Activated naive CD4-positive, alpha-beta T cell treated with anti-CD3 and anti-CD28 coated beads, Interleukin-2, amount 10 ng/mL, durations not matched to agents 7 days and 5 days (primary cell): ENCODE data around the gene NT5DC1.
A peak's percentile ranks its signal among the peaks of the same experiment; 100 is the strongest.

Experiments
- CTCF ChIA-PET: fragments of 350-600 bp; sonication (Branson Sonifier 250); formaldehyde crosslinking; loops from one replicate; lab custom pipeline; 2021; ENCODE audit warnings: antibody characterized with exemption; lab: Charles Lee
- DNase-seq: peaks from one replicate; pipeline ENCODE4 v3.0.0-alpha.2; 2020
- H3K27ac Mint-ChIP-seq: one replicate; pipeline ENCODE4 v1.8.0; 2021; ENCODE audit warnings: mild to moderate bottlenecking, moderate library complexity, mixed read lengths
- H3K27me3 Mint-ChIP-seq: one replicate; pipeline ENCODE4 v1.8.0; 2021; ENCODE audit warnings: mild to moderate bottlenecking, mixed read lengths
- H3K36me3 Mint-ChIP-seq: one replicate; pipeline ENCODE4 v1.8.0; 2021; ENCODE audit warnings: mixed read lengths
- H3K4me1 Mint-ChIP-seq: one replicate; pipeline ENCODE4 v1.8.0; 2021; ENCODE audit warnings: mixed read lengths
- H3K4me3 Mint-ChIP-seq: one replicate; pipeline ENCODE4 v1.8.0; 2021; ENCODE audit warnings: mild to moderate bottlenecking, moderate library complexity, mixed read lengths
- H3K9me3 Mint-ChIP-seq: one replicate; pipeline ENCODE4 v1.8.0; 2021; ENCODE audit warnings: mixed read lengths

NT5DC1 gene

DNA sequence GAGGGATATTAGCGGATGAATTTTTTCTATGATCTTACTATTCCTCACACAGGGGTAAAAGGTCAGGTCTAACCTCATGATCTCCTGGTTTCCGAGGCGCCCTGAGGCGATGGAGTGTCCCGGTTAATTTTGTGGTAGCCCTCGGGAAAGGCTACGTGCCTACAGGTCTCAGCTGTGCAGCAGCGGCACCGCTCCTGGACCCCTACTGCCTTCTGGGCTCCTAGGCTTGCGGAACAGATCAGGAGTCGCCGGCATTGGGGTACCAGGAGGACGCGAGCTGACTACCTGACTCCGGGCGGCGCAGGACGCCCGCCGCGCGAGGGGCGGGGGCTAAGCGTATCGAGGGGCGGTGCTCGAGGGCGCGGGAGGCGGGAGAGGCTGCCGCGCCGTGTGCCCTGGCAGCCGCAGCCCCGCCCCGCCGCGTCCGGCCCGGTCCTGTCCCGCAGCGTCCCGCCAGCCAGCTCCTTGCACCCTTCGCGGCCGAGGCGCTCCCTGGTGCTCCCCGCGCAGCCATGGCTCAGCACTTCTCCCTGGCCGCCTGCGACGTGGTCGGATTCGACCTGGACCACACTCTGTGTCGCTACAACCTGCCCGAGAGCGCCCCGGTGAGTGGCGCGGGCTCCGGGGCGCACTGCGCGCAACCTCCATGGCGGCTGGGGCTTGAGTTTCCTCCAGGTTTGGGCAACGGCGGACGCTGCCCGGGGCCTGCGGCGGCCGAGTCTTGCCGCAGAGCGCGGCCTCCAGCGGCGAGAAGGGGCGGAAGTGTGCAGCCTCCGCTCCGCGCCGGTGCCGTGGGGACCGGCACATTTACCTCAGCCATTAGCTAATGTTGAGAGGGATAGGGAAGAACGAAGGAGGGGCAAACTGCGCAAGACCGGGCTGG is at the start of gene NT5DC1:
NT5DC1 (plus strand) TSS at position 435 of the 883 bp plus-strand sequence; CDS start at position 513, 78 bp downstream.
- DNase-seq, result peak; percentile 89
- Mint-ChIP-seq H3K4me3 (peak within 1 kb of the TSS; percentile 88), H3K27ac (peak within 1 kb of the TSS; percentile 89), H3K36me3 (peaks cover 4% of the 10 kb centered on the region), H3K27me3 (no peaks in the 10 kb centered on the region), H3K4me1 (peaks cover 47% of the 10 kb centered on the region), H3K9me3 (peaks cover 12% of the 10 kb centered on the region)
- CTCF ChIA-PET, result interaction anchor here (1.2 to 4.0 kb wide), 2 partner anchors 10 to 12 kb away, joined by 4 to 29 read pairs; no protein-coding TSS in a partner anchor

DNA sequence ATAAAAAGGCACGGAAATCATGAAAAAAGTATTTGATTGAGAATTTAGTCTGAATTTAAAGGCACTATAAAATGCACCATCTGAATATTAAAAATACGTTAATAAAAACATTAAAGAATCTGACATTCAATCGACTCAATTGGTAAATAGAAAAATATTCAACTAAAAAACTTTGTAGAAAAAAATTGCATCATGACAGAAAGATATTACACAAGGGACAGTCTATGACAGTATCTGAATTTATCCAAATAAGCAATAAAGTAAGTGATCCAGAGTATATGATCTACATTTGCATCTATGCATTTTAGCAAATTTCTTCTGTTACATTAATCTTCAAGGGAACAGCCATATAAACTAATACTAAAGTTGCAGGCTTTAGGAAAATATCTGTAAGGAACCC is 49.4 kb upstream of the NT5DC1 start:
- Mint-ChIP-seq H3K27ac (no peak overlapping the region), H3K4me3 (no peak overlapping the region), H3K27me3 (no peaks in the 10 kb centered on the region), H3K9me3 (no peaks in the 10 kb centered on the region), H3K4me1 (no peaks in the 10 kb centered on the region), H3K36me3 (no peaks in the 10 kb centered on the region)
- CTCF ChIA-PET, result no interaction called here
- DNase-seq, result no peak

DNA sequence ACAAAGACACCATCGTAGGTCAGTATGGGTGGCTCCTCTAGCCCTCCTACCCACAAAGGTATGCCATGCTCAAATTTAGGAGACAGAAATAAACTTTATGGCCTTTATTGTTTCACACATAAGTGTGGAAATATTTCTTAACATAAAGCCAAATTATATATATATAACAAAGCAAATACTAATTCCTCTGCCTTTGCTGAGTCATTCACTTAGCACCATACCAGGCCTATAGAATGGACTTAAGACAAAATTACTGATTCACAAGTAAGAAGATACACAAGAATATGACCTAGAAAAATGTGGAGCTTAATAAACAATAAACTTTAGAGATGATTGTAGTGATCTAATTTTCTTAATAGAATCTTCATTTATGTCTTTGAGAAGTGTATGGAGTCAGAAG is 45.1 kb upstream of the NT5DC1 start:
- H3K36me3 Mint-ChIP-seq, result no peaks in the 10 kb centered on the region

DNA sequence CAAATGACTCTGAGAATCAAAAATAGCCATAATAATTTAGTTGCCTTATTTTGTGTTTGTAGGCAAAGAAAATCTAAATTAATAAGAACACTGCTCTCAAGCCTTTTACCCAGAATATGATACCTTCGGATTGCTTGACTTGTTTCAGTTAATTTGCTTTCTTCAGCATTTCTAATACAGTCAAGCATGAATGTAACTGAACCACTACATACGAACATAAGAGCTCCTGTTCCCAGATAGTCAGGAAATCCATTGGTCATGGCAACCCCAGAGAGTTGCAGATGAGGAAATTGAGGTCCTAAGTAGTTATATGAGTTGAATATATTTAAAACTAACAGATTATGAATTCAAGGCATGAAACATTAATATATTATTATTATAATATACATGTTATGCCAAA is 42.9 kb upstream of the NT5DC1 start:
- DNase-seq, result no peak
- CTCF ChIA-PET, result no interaction called here
- H3K4me3 Mint-ChIP-seq, result no peak overlapping the region

More for the DNA sequence above, 45.1 kb upstream of the NT5DC1 start:
- Mint-ChIP-seq H3K4me3 (no peak overlapping the region), H3K27ac (no peak overlapping the region), H3K9me3 (no peaks in the 10 kb centered on the region), H3K4me1 (no peaks in the 10 kb centered on the region), H3K27me3 (peaks cover 6% of the 10 kb centered on the region)
- DNase-seq, result no peak
- CTCF ChIA-PET, result no interaction called here

DNA sequence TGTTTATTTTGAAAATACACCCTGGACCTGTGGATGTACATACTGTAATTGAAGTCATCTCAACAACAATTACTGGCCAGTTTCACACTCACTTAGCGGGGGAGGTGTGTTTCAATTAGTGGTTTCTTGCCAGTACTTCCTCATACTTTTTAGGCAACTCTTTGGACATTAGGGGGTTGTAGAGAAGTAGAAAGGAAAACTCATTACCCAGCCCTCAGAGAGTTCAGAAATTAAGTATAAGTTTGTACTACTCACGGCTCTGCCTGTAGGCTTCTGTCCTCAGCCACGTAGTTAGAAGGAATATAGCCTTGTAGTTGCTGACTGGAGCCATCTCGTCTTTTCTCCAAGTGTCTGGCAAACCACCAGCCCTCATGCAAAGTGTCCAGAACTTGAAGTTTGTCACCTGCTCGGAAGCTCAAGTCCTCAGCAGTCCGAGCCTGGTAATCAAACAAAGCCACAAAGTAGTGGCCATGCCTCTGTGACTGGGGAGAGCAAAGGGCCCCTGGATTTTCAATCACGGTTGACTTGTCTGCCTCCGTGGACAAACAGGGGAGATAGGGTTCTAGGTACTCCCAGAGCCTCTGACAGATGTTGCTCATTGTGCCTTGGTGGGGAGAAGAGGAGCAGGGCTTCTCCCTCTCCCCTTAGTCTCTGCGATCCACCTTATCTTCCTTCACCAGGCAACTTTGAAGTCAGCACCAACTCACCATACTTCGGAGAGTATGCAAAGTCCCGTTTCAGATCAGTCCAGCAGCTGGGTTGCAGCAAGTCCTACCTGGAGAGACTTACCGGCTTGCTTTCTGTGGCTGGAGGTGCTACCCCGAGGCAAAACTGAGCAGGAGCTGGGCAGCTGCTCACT is 40.7 kb upstream of the NT5DC1 start:
- Mint-ChIP-seq H3K27me3 (peaks cover 19% of the 10 kb centered on the region), H3K4me1 (no peaks in the 10 kb centered on the region), H3K36me3 (no peaks in the 10 kb centered on the region), H3K9me3 (no peaks in the 10 kb centered on the region), H3K4me3 (no peak overlapping the region), H3K27ac (no peak overlapping the region)
- DNase-seq, result no peak
- CTCF ChIA-PET, result interaction anchor here (1.0 kb wide), 1 partner anchor 49 kb away, joined by 3 read pairs; no protein-coding TSS in a partner anchor

More for the DNA sequence above, 42.9 kb upstream of the NT5DC1 start:
- Mint-ChIP-seq H3K9me3 (no peaks in the 10 kb centered on the region), H3K27ac (no peak overlapping the region), H3K36me3 (no peaks in the 10 kb centered on the region), H3K27me3 (peaks cover 15% of the 10 kb centered on the region), H3K4me1 (no peaks in the 10 kb centered on the region)

DNA sequence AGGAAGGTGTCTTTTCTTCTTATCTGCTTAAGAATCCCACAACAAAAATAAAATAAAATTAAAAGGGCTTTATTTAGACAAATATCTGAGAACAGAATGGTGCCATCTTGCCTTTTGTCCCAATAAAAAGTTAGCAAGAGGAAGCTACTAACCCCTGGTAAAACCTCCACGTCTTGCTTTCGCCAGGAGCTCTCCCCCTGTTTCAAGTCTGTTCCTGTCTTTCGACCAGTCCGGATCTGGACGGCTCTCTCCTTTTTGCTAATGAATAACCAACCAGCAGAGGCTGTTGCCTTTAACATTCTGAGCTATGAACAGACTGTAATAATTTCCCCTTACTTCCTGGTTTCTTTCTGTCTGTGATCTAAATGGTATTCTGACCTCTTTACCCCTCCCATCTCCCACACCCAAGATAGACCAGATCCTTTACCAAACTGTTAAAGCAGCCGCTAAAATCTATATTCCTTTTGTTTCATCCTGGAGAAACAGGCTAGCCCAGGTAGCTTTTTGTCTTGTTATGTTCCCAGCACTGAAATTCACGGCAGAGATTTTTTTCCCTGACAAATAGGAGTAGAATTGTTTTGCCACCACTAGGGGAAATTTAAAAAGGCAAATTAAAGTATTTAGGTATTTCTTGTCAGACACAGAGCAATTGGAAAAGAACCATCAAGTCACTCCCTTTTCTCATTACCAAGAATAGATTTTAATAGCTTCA is 39.9 kb upstream of the NT5DC1 start, which contains the start of gene FRK:
FRK (minus strand) TSS at position 320 of the 712 bp plus-strand sequence. CDS start 580 bp downstream, outside the sequence.
- peaks cover 19% of the 10 kb centered on the region for H3K27me3 Mint-ChIP-seq
- DNase-seq, result no peak
- CTCF ChIA-PET, result interaction anchor here (1.0 kb wide), 1 partner anchor 50 kb away, joined by 3 read pairs; no protein-coding TSS in a partner anchor
- no peak within 1 kb of the TSS for H3K4me3 Mint-ChIP-seq
- no peaks in the 10 kb centered on the region for H3K4me1 Mint-ChIP-seq
- H3K36me3 Mint-ChIP-seq, result no peaks in the 10 kb centered on the region
- no peaks in the 10 kb centered on the region for H3K9me3 Mint-ChIP-seq
- no peak within 1 kb of the TSS for H3K27ac Mint-ChIP-seq

DNA sequence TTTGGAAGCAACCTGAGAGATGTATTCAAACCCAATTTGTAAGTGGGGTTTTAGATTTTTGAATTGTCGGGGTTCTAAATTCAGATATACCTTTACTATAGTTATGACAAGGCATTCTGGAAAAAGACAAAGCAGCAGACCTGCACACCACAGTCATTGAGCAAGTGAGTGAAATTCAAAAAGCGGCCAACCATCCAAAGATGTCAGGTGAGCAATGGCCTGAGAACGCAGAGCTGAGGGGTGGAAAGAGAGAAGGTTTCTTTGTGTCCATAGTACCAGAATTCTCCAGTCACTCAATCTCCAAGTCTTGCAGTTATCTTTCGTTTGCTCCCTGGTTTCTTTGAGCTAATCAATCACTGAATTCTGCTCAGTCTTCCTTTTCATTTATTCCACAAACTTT is 38.2 kb upstream of the NT5DC1 start:
- no peaks in the 10 kb centered on the region for H3K36me3 Mint-ChIP-seq
- CTCF ChIA-PET, result interaction anchor here (0.7 kb wide), 1 partner anchor 1594 kb away, joined by 3 read pairs; no protein-coding TSS in a partner anchor
- no peaks in the 10 kb centered on the region for H3K9me3 Mint-ChIP-seq
- no peak for DNase-seq
- no peak overlapping the region for H3K27ac Mint-ChIP-seq
- peaks cover 19% of the 10 kb centered on the region for H3K27me3 Mint-ChIP-seq
- H3K4me3 Mint-ChIP-seq, result no peak overlapping the region
- H3K4me1 Mint-ChIP-seq, result no peaks in the 10 kb centered on the region

DNA sequence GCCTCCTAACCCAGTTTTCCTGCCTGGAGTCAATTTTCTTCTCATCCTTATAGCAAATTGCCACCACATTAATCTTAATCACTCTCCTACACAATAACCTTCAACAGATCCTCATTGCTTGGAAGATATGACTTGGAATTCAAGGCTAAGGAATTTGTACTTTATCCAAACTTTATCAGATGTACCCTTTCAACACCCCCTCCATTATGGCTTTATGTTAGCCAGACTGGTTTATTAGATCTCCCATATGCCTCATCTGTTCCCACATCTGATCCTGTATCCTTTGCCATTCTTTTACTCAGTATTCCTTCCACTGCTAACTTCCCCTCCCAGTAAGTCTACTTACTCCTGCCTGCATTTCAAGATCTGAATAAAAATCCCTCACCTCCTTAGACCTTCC is 36.0 kb upstream of the NT5DC1 start:
- peaks cover 19% of the 10 kb centered on the region for H3K27me3 Mint-ChIP-seq
- no peaks in the 10 kb centered on the region for H3K36me3 Mint-ChIP-seq
- H3K9me3 Mint-ChIP-seq, result no peaks in the 10 kb centered on the region
- H3K4me3 Mint-ChIP-seq, result no peak overlapping the region
- CTCF ChIA-PET, result no interaction called here
- no peak overlapping the region for H3K27ac Mint-ChIP-seq
- H3K4me1 Mint-ChIP-seq, result no peaks in the 10 kb centered on the region
- no peak for DNase-seq

DNA sequence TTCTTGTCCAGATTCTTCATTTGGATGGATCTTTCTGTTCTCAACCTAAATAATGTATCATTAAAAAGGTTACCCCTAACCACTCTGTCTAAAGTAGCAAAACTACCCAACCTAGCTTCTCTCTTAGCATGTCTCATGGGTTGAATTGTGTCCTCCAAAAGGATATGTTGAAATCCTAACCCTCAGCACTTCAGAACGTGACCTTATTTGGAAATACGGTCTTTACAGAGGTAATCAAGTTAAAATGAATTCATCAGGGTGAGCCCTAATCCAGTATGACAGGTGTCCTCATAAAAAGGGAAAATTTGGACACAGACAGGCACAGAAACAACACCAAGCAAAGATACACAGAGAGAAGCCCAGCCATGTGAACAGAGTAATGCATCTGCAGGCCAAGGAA is 33.9 kb upstream of the NT5DC1 start:
- H3K27me3 Mint-ChIP-seq, result peaks cover 11% of the 10 kb centered on the region
- no peaks in the 10 kb centered on the region for H3K9me3 Mint-ChIP-seq
- no peaks in the 10 kb centered on the region for H3K4me1 Mint-ChIP-seq
- H3K4me3 Mint-ChIP-seq, result no peak overlapping the region
- no peaks in the 10 kb centered on the region for H3K36me3 Mint-ChIP-seq
- no peak for DNase-seq
- CTCF ChIA-PET, result no interaction called here
- no peak overlapping the region for H3K27ac Mint-ChIP-seq

DNA sequence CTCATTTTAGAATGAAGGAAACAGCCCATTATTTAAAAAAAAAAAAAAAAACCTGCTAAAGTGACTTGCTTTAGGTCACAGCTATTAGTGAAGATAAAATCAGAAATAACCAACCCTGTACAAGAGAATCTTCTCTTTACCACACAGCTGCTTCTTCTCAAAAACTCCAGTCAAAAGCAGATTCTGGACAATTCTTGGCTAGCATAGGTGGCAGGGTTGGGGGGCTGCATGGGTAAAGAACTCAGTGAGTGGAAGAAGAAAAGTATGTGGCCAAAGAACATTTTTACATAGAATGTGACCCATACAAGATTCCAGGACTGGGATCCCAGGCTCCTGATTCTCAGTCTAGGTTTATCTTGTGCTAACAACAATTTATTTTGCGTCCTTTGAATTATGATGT is 30.6 kb upstream of the NT5DC1 start:
- Mint-ChIP-seq H3K4me1 (peaks cover 3% of the 10 kb centered on the region), H3K27me3 (peaks cover 4% of the 10 kb centered on the region), H3K9me3 (no peaks in the 10 kb centered on the region), H3K4me3 (no peak overlapping the region), H3K36me3 (no peaks in the 10 kb centered on the region), H3K27ac (no peak overlapping the region)
- DNase-seq, result no peak
- CTCF ChIA-PET, result no interaction called here

DNA sequence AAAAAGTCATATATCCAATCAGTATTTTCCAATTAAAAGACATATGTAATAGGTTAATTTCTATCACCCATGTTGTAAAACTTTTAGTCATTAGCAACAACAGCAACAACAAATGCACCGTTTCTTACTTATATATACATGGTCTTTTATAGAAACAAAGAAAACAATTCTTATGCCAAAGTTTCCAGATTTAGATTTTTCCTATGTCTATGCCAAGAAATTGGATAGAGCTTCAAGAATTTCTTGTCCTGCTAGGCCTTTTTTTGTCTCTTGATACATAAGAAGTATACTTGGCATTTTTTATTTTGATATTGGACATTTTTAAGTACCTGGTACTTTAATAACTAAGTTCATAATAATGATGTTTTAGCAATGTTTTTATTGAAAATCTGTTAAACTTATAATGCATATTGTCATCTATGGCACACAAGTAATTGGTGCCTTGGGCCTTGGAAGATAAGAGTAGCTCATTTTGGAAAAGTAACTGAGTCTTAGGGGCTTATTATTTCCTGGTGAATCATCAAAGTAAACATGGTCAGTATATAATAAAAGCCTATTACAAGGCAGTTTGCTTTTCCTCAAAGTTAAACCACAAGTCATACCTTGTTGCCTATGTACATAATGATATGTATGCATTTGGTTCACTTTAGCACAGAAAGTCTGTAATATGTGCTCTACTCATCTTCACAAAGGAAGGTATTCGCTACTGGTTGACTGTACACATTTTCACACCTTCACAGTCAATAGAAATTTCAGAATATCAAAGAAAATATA is 29.9 kb upstream of the NT5DC1 start:
- CTCF ChIA-PET, result no interaction called here
- Mint-ChIP-seq H3K36me3 (no peaks in the 10 kb centered on the region), H3K4me1 (peaks cover 3% of the 10 kb centered on the region), H3K4me3 (no peak overlapping the region), H3K9me3 (no peaks in the 10 kb centered on the region), H3K27me3 (peaks cover 4% of the 10 kb centered on the region), H3K27ac (no peak overlapping the region)
- no peak for DNase-seq

DNA sequence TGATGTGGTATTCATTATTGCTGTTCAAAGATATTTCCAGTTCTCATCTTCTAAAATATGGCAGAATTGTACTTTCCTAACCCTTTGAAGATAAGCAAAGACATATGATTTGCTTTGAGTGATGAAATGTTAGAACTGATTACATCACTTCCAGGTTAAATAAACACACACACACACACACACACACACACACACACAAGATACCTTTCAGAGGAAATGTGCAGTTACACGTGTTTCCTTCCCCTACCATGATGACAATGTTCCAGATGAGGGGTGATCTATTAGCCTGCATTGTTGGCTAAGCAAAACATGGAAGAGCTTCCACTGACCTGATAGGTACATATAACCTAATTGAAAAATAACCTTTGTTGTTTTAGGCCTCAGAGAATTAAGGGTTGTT is 28.3 kb upstream of the NT5DC1 start:
- Mint-ChIP-seq H3K27ac (no peak overlapping the region), H3K4me1 (peaks cover 3% of the 10 kb centered on the region), H3K4me3 (no peak overlapping the region), H3K36me3 (no peaks in the 10 kb centered on the region), H3K9me3 (no peaks in the 10 kb centered on the region), H3K27me3 (peaks cover 4% of the 10 kb centered on the region)
- no peak for DNase-seq
- CTCF ChIA-PET, result no interaction called here

DNA sequence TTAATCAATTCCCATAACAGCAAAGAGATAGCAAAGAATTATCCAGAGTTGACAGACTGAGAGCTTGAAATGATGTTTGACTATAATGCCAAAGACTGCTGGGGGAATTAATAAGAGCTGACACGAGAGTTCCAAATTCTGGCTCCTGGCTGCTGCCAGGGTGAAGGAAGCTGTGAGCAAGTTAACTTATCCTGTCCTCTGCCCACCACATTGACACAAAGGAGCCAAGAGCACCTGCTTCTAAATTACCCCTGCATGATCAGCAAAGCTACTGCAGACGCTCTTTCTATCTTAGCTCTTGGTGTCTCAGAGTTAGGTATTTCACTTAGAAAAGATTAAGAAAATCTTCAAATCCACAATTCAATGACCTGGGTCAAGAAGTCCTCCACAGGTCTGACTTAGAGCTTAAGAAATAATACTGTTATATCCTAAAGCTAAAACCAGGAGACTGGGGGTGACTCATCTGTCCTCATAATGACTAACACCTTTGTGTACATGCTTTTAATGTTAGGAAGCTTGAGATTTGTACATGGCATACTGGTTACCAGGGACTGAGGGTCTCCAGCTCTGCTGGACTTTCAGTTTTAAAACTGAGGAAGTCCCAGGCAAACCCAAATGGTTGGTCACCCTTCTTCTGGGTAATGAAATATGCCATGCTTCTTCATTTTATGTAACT is 26.8 kb upstream of the NT5DC1 start:
- no peak for DNase-seq
- Mint-ChIP-seq H3K9me3 (no peaks in the 10 kb centered on the region), H3K4me3 (no peak overlapping the region), H3K4me1 (peaks cover 3% of the 10 kb centered on the region), H3K27ac (no peak overlapping the region), H3K36me3 (no peaks in the 10 kb centered on the region), H3K27me3 (peaks cover 4% of the 10 kb centered on the region)
- CTCF ChIA-PET, result interaction anchor here (1.2 kb wide), 1 partner anchor 22 kb away, joined by 3 read pairs; no protein-coding TSS in a partner anchor
